Natural killer cell (primary cell): Measurements from ENCODE around the gene BTN1A1. TPM values are rescaled to one million over a fixed set of nuclear protein-coding genes. Genes with fewer than 3 reads are reported as not detected.

ENCODE experiments used
- ATAC-seq, 3 donors: fragments of 150-1000 bp in 2 of 3; fragments of 200-7000 bp in 1 of 3; cut with Tn5 transposase; 1 replicate in 1 of 3; 2 replicates in 2 of 3; pipeline ENCODE4 v1.10.0; 2021; ENCODE audit warnings: mild to moderate bottlenecking in 2 of 3, moderate library complexity in 2 of 3
- DNase-seq, 2 donors: peaks; one replicate each; pipeline versions ENCODE4 v3.0.0 to v3.0.0-alpha.2; 2013 to 2021; ENCODE audit warnings: mixed read lengths in 1 of 2
- H3K27ac ChIP-seq: one replicate; pipeline ENCODE4 v1.5.1; 2013; ENCODE audit warnings: mild to moderate bottlenecking, low read length
- H3K27me3 ChIP-seq: one replicate; pipeline ENCODE4 v1.6.1; 2013; ENCODE audit warnings: low read length; ENCODE audit not compliant: control insufficient read depth, insufficient read depth
- H3K36me3 ChIP-seq: one replicate; pipeline ENCODE4 v1.6.1; 2013; ENCODE audit warnings: low read length; ENCODE audit not compliant: control insufficient read depth, insufficient read depth
- H3K4me1 ChIP-seq: one replicate; pipeline ENCODE4 v1.6.1; 2013; ENCODE audit warnings: low read length; ENCODE audit not compliant: control insufficient read depth, insufficient read depth
- H3K4me3 ChIP-seq: one replicate; pipeline ENCODE4 v1.5.1; 2013; ENCODE audit warnings: low read length
- H3K9me3 ChIP-seq: one replicate; pipeline ENCODE4 v1.6.1; 2013; ENCODE audit warnings: low read length; ENCODE audit not compliant: control insufficient read depth, insufficient read depth
- H3K27ac Mint-ChIP-seq, 2 donors: one replicate each; pipeline ENCODE4 v1.8.0; 2022; ENCODE audit warnings: mild to moderate bottlenecking in 2 of 2, mixed read lengths in 2 of 2, moderate library complexity in 1 of 2
- H3K27me3 Mint-ChIP-seq, 2 donors: one replicate each; pipeline ENCODE4 v1.8.0; 2022; ENCODE audit warnings: low read depth in 2 of 2, mixed read lengths in 2 of 2
- H3K36me3 Mint-ChIP-seq: one replicate; pipeline ENCODE4 v1.8.0; 2022; ENCODE audit warnings: mixed read lengths
- H3K4me1 Mint-ChIP-seq, 2 donors: one replicate each; pipeline ENCODE4 v1.8.0; 2022; ENCODE audit warnings: mixed read lengths in 2 of 2
- H3K4me3 Mint-ChIP-seq: one replicate; pipeline ENCODE4 v1.8.0; 2022; ENCODE audit warnings: mild to moderate bottlenecking, moderate library complexity, mixed read lengths
- H3K9me3 Mint-ChIP-seq, 2 donors: one replicate each; pipeline ENCODE4 v1.8.0; 2022; ENCODE audit warnings: mixed read lengths in 2 of 2
- whole genome bisulfite sequencing: methylation state at CpG from one replicate; pipeline ENCODE4 v1.1.7; 2013; ENCODE audit warnings: missing lambda C conversion rate; ENCODE audit not compliant: insufficient coverage; 5-methylcytosine and 5-hydroxymethylcytosine counted together
- intact Hi-C: fragments of 100-400 bp; cut with micrococcal nuclease; formaldehyde crosslinking; loops from one replicate; pipeline ENCODE4 v1.14.2; 2022
- total RNA-seq, 4 donors: library from RNA; stranded (reverse); fragments of 120-200 nt in 1 of 4; gene quantifications; one replicate each; pipeline versions ENCODE4 v1.2.3 to v1.2.4, GENCODE V29; 2013 to 2022
- TF ChIP-seq, protein P1 (sequence below): fragments of 200-600 bp; IDR thresholded peaks from one replicate; pipeline ENCODE4 v1.8.0; 2022; ENCODE audit warnings: antibody characterized with exemption

BTN1A1 gene
- total RNA-seq, 3 donors from 2014 or later (not counting 1 experiment from before 2014, with no cell fraction given), result not detected

DNA sequence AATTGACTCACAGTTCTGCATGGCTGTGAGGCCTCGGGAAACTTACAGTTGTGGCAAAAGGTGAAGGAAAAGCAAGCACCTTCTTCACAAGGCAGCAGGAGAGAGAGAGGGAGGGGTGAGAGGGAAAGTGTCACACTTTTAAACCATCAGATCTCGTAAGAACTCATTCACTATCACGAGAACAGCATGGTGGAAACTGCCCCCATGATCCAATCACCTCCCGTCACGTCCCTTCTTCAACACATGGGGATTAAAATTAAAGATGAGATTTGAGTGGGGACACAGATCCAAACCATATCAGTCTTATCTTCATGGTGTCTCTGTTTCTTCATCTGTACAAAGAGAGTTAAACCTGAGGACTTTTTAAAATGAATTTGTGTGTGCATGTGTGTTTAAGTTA lies 13.7 kb upstream of the BTN1A1 start:
- Histone ChIP-seq H3K27me3 (no peaks in the 10 kb centered on the region), H3K9me3 (no peaks in the 10 kb centered on the region), H3K36me3 (no peaks in the 10 kb centered on the region), H3K4me3 (no peak overlapping the region), H3K4me1 (no peaks in the 10 kb centered on the region), H3K27ac (no peak overlapping the region)
- Mint-ChIP-seq H3K9me3 (no peaks in the 10 kb centered on the region), H3K36me3 (no peaks in the 10 kb centered on the region), H3K4me3 (no peak overlapping the region), H3K4me1 (peaks cover 0 to 4% of the 10 kb centered on the region in 2 donors), H3K27ac (no peak overlapping the region), H3K27me3 (no peaks in the 10 kb centered on the region)
- DNase-seq (no peak), ATAC-seq (no peak)
- WGBS, result 95% methylated on average over 3 of the region's 5 CpGs
- intact Hi-C loops, result no loop called here
- TF ChIP-seq, protein P1, sequence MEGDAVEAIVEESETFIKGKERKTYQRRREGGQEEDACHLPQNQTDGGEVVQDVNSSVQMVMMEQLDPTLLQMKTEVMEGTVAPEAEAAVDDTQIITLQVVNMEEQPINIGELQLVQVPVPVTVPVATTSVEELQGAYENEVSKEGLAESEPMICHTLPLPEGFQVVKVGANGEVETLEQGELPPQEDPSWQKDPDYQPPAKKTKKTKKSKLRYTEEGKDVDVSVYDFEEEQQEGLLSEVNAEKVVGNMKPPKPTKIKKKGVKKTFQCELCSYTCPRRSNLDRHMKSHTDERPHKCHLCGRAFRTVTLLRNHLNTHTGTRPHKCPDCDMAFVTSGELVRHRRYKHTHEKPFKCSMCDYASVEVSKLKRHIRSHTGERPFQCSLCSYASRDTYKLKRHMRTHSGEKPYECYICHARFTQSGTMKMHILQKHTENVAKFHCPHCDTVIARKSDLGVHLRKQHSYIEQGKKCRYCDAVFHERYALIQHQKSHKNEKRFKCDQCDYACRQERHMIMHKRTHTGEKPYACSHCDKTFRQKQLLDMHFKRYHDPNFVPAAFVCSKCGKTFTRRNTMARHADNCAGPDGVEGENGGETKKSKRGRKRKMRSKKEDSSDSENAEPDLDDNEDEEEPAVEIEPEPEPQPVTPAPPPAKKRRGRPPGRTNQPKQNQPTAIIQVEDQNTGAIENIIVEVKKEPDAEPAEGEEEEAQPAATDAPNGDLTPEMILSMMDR, result no peak

DNA sequence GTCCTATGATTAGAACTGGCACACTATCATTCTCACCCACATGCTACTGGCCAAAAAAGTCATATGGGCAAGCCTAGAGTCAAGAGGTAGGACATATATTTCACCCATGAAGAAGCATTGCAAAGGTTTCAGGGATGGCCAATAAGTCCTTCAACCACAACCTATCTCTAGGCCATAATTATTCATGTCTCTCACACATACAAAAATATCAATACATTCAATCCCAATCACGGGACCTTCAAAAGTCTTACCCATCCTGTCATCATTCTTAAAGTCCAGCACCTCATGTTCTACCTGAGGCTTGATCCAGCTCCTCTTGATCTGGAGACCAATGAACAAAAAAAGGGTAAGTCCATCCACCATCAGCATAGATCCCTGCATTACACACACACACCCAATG lies 12.6 kb upstream of the BTN1A1 start:
- H3K9me3 ChIP-seq, result no peaks in the 10 kb centered on the region
- H3K4me3 Mint-ChIP-seq, result no peak overlapping the region
- no peak overlapping the region for H3K27ac Mint-ChIP-seq
- H3K27me3 Mint-ChIP-seq, result no peaks in the 10 kb centered on the region
- H3K4me1 ChIP-seq, result no peaks in the 10 kb centered on the region
- no peaks in the 10 kb centered on the region for H3K36me3 ChIP-seq
- H3K9me3 Mint-ChIP-seq, result no peaks in the 10 kb centered on the region
- ATAC-seq, result no peak
- no peak overlapping the region for H3K4me3 ChIP-seq
- no peaks in the 10 kb centered on the region for H3K36me3 Mint-ChIP-seq
- DNase-seq, result no peak
- WGBS, result 100% methylated on average over 1 of the region's 1 CpG
- peaks cover 0 to 4% of the 10 kb centered on the region in 2 donors for H3K4me1 Mint-ChIP-seq
- TF ChIP-seq, protein P1, result no peak
- H3K27me3 ChIP-seq, result no peaks in the 10 kb centered on the region
- no peak overlapping the region for H3K27ac ChIP-seq
- intact Hi-C loops, result no loop called here

DNA sequence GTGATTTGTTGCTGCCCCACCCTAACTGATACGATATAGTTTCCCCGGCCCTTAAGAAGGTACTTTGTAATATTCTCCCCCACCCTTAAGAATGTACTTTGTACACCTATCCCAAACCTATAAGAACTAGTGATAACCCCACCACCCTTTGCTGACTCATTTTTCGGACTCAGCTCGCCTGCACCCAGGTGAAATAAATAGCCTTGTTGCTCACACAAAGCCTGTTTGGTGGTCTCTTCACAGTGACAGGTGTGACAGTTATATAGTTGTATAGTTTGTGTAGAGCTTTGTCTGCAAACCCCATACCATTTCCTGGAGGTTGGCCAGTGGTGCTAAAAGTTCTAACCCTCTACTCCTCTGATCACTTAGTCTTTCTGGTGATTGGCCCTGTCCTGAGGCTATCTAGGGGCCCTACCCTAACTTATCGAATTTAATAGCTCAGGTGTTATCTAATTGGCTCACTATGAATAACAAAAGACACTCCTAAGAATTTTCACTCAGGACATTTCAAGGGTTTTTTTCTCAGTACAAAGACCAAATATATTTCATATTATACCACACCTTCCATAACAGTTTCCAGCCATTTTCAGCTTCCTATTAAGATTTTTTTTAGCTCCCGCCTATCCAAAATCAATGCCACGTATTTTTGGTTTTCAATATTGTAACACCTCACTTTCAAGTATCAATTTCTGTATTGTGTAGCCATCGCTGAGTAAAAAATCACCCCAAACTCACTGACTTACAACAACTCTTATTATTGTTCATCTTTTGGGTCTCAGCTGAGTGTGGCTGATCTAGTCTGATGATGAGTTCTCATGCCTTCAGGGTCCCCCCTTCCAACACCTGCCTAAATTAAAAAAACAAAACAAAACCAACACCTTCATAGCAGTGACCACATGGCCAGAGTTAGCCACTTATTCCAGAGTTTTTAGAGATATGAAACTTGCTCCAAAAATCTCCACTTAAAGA lies 9.8 kb upstream of the BTN1A1 start:
- Histone ChIP-seq H3K4me3 (no peak overlapping the region), H3K36me3 (no peaks in the 10 kb centered on the region), H3K27ac (no peak overlapping the region), H3K4me1 (no peaks in the 10 kb centered on the region), H3K27me3 (no peaks in the 10 kb centered on the region), H3K9me3 (no peaks in the 10 kb centered on the region)
- intact Hi-C loops, result loop anchor here (5.0 kb wide), 1 partner anchor 148 kb away; no protein-coding TSS in a partner anchor
- Mint-ChIP-seq H3K27me3 (peaks cover 0 to 7% of the 10 kb centered on the region in 2 donors), H3K9me3 (no peaks in the 10 kb centered on the region), H3K27ac (no peak overlapping the region), H3K4me3 (no peak overlapping the region), H3K4me1 (peaks cover 0 to under 1% of the 10 kb centered on the region in 2 donors), H3K36me3 (no peaks in the 10 kb centered on the region)
- 81% methylated on average over 7 of the region's 8 CpGs for WGBS
- DNase-seq (no peak), ATAC-seq (no peak)
- TF ChIP-seq, protein P1, result no peak
